GM20000 (cell line): ENCODE results near the gene SOX8.

ENCODE experiments used
- DNase-seq: peaks from one replicate; pipeline ENCODE4 v3.0.0; 2012; ENCODE audit warnings: low spot score
- CTCF ChIP-seq: IDR thresholded peaks from 2 replicates; pipeline ENCODE4 v1.5.1; 2012; ENCODE audit warnings: mild to moderate bottlenecking, control low read depth; ENCODE audit errors: extremely low read depth, missing control alignments

Gene SOX8

GRCh38 chr16:1010815-1011214, 29.2 kb downstream of the SOX8 start:
- no peak for DNase-seq
- no peak for TF ChIP-seq CTCF

- no peak for DNase-seq
- TF ChIP-seq CTCF = no peak
These were observed 29.9 kb downstream of the SOX8 start for GRCh38 chr16:1011316-1012082.

- no peak for DNase-seq
- no peak for TF ChIP-seq CTCF
These were observed 30.6 kb downstream of the SOX8 start for GRCh38 chr16:1012135-1012534.

GRCh38 chr16:1012722-1013592, 31.4 kb downstream of the SOX8 start:
- no peak for DNase-seq
- TF ChIP-seq CTCF = no peak

GRCh38 chr16:1013593-1013900, 32.0 kb downstream of the SOX8 start:
- no peak for DNase-seq
- no peak for TF ChIP-seq CTCF

- TF ChIP-seq CTCF = no peak
- DNase-seq = no peak
These were observed 32.7 kb downstream of the SOX8 start for GRCh38 chr16:1014221-1014620.

GRCh38 chr16:1014771-1015495, 33.4 kb downstream of the SOX8 start:
- no peak for TF ChIP-seq CTCF
- no peak for DNase-seq
